ENCODE results near the gene SLC4A5. TPM values are rescaled to one million over a fixed set of nuclear protein-coding genes. Genes with fewer than 3 reads are reported as not detected.

SLC4A5 gene
- total and polyA plus RNA-seq, 2 of the 8 experiments (the other 6 are each of a cell fraction or from before 2014, with no cell fraction given): 0.42 to 0.52 TPM

DNA sequence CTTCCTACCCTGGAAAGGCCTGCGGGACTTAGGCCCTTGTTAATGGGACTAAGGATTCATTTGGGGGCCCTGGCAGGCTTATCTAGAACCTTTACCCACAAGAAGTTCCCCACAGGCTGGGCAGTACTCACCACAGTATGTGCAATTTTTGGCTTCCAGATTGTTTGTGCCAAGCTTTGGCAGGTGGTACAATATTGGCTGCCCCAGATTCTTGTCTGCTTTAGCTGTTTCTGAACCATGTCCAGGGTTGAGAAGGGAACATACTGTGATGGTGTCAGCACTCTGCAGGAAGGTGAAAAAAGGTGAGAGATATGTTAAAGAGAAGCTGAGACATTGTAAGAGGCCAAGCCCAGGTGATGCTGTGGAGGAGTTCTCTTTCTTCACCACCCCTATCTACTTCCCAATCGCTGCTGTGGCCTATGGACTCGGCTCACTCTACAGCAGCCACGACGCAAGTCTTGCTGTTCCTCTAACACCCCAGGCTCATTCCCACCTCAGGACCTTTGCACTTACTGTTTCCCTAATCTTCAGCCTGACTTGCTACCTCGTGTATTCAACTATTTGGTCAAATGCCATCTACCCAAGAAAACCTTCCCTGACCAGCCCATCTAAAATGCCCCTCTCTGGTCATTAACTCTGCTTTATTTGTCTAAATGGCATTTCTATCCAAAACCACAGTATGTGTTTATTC is 9.2 kb downstream of the SLC4A5 start (continued):
- TF ChIP-seq CHD7 (IDR thresholded peaks at IDR 0.05; ENCODE audit: insufficient replicate concordance, low read length): no peak
- no peak for TF ChIP-seq GTF2F1 (IDR thresholded peaks at IDR 0.05; ENCODE audit: borderline replicate concordance, low read depth, low read length)
- no peak for TF ChIP-seq MAX (IDR thresholded peaks at IDR 0.05)
- 0 out of 2 replicates have a peak, but pooled peaks have one; percentile 27 for TF ChIP-seq KDM1A (IDR thresholded peaks at IDR 0.05; ENCODE audit: borderline replicate concordance, low read length)
- TF ChIP-seq ZNF274 (IDR thresholded peaks at IDR 0.05; ENCODE audit: borderline replicate concordance, extremely low read depth, low read length): no peak

All from H1 (cell line).